Eye (tissue), 1 donor: ENCODE data around the gene SLC2A2.
A peak's percentile ranks its signal among the peaks of the same experiment; 100 is the strongest.

Source experiments
- DNase-seq: peaks from one replicate; pipeline ENCODE4 v3.0.0-alpha.2; 2015

SLC2A2 gene

DNA sequence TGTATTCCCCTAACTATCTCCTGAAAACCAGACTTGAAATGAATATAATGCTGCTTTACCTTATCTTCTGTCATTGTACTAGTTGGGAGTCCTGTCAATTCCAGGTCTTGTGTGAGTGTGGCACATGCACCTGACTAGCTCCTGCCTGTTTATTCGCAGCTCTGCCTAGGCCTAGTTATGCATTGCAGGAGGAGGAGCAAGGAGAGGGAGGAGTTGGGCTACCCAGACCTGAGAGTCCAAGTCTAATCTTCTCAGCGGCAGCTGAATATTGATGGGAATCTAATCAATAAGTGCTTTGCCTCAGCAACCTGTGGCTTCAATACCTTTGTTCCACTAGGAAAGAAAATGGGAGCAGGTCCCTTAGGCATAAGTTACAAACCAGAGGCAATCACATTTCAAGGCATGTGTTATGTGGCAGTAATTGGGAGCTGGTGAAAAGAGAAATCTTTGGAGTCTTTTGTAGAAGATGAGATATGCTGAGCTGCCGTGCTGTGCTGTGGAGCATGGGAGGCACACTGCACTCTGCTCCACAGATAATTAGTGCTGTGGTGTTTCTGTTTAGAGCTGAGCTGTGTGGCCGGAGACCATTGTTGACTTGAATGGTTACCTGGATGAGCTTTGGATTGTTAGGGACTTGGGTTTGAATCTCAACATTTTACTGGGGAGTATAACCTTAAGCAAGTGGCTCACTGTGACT lies at the start of gene SLC2A2:
Gene SLC2A2 (minus strand): TSS at position 124 of the 697 bp plus-strand sequence. CDS start 50 bp downstream, at position 74.
- DNase-seq = peak; percentile 21

DNA sequence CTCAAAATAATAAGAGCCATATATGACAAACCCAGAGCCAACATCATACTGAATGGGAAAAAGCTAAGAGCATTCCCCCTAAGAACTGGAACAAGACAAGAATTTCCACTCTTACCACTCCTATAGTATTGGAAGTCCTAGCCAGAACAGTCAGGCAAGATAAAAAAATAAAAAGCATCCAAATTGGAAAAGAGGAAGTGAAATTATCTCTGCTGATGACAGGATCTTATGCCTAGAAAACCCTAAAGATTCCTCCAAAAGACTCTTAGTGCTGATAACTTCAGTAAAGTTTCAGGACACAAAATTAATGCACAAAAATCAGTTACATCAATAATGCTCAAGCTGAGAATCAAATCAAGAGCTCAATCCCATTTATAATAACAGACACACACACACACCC lies 45.9 kb upstream of the SLC2A2 start:
- DNase-seq = no peak

DNA sequence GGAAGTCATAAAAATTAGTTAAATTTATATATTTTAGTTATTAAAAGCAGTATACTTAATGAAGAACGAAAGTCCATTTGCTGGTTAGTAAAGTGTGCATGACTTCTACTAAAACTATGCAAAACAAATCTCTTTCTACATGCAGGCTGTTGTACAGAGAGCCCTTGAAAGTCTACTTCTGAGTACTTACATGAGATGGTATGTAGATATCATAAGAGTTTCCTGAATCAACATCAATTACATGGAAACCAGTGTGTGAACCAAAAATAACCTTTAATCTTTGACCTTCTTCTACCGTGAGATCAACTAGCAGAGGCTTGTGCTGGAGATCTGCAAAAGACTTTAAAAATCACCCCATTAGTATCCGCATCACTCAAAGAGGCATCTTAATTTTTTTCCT lies 42.1 kb upstream of the SLC2A2 start:
- no peak for DNase-seq

DNA sequence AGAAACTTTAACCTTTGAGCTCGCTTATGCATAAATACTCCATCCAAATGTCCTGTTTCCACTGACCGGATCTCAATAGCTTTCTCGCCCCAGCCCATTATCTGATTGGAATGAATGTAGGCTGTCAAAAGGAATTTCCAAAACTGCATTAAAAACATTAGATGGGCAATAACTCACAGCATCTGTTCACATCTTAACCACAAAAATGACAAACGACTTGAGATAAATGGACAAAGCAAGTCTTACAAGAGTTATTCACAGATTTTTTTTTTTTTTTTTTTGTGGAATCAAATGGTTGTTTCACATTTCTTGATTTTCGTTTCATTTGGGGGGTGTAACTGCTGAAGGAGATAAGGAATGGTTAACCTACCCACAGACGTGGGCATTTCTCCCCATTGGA lies 39.7 kb upstream of the SLC2A2 start:
- no peak for DNase-seq

DNA sequence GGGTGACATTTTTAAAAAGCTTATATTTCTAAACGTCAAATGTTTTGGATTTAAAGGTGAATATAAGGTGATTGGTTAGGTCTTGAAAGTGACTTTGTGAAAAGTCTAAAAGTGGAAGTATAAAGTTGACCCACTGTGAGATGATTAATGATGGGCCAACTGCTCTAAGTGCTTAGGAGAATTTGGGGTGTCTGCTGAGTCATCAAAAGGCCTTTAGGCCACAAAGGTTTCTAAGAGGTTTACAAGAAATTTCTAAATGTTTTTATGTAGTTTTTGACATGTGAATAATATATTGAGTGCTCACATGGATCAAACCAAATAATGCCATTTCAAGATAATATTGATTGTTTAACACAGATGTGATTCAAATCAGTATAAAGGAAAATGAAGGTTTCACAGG lies 39.2 kb upstream of the SLC2A2 start:
- no peak for DNase-seq

DNA sequence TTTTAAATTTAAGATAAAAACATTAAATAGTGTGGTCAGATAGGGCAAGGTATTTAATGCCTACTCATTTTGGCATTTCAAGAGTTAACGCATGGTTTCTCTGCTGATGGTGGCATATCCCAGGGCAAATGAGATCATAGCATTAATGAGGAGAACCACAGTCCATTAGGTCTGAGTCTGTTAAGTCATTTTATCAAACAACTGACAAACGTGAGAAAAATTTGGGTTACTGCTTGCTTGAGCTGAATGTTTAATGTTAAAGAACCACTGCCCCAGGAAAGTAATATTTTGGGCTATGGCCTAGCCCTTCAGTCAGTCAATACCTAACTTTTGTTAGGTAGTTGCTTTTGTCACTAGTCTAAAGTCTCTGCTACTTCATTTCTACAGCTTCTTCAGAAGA lies 37.9 kb upstream of the SLC2A2 start:
- DNase-seq = no peak

DNA sequence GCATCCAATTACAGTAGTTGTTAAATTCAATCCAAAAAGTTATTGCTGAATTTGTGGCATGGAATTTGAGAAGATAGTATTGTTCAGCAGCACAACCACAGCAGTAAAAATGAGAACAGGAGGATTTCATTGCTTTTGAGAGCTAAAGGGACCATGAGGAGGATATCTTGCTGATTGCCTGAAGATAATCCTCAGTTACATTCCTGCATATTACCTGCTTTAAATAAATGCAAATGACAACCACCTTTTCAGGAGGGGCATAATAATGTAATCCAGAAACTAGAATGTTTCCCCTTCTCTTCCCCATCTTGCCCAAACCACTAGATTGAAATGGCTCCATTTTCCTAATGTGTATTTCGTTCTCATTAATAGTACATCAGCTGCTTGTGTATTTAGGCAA lies 35.2 kb upstream of the SLC2A2 start:
- DNase-seq = no peak

DNA sequence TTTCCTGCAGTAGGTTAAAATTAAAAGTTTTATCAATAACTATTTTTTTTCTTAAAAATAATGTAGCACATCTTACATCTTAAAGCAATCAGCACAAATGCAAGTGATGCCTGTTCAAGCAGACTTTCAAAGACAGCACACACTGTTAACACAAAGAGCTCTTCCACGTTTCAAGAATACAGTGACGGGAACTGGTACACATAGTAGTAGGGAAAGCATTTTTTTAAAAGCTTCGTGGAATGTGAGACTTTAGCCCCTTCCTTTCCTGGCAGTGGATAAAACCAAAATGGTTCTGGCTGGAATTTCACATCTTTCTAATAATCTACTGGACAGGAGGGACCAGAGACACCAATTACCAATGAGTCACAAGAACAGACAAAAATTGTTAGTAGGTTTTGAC lies 33.5 kb upstream of the SLC2A2 start:
- no peak for DNase-seq

DNA sequence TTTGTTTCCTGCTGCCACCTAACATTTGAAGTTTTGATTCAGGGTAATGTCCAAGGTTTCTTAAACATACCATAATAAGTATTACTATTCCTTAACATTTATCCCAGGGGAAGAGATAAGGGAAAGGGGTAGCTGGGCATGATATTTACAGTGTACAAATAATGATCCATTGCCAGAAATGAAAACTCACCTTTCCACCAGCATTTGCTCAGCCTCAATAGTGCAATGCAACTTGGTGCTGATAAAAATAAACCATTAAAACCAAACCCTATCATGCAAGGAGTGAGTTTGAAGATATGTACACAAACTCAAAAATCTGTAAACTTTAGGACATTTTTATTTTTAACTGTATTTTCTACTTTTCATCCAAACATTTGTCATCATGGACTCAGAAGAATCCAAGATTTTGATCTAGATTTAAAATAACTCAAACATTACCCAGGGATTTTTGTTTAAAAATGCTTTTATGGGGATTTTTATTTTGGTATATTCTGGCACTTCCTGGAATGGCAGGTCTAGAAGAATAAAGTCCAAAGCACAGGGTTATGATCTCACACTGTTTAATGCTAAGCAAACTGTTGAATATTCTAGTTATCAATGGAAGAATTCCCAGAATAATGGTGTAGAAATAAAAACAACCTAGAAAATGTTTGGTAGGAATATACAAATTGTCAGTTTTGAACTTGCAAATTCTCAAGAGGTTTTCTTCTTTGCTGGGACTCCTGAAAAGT lies 32.5 kb upstream of the SLC2A2 start:
- DNase-seq = no peak

DNA sequence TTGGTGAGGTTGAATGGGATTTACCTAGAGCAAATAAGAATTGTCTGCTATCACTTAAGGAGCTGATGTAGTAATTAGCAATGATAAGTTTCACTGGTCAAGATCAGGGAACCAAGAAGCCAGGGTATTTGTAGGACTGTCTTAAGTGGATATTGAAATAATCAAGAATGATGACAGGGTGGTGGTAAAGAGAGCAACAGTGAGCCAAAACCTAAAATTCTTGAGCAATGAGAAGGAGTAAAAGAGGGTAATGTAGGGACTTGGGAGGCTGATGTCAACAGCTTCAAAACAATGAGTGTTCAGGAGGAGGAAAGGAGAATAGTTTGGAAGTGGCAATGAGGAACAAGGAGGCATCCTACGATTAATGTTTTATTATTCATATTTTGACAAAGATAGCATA lies 31.5 kb upstream of the SLC2A2 start:
- no peak for DNase-seq

DNA sequence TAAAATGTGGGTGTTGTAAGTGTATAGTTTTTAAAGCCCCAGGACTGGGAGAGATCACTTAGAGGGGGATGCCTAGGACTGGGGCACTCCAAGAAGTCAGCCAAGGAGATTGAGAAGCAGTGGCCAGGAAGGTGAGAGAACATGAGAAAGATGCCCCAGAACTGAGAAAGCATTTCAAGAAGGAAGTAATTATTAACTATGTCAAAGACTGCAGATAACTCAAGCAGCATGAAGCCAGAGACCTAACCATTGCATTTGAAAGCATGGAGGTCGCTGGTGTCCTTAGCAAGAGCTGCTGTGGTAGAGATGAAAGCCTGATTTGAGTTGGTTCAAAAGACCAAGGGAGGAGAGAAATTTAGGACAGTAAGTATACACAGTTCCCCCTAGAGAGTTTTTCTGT lies 30.6 kb upstream of the SLC2A2 start:
- no peak for DNase-seq

DNA sequence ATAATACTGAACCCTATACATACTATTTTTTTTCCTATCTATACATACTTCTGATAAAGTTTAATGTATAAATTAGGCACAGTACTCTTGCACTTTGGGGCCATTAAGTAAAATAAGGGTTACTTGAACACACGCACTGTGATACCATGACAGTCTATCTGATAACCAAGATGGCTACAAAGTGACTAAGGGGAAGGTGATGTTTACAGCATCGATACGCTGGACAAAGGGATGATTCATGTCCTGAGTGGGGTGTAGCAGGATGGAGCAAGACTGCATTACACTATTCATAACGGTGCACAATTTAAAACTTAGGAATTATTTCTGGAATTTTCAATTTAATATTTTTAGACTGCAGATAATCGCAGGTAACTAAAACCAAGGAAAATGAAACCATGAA lies 30.0 kb upstream of the SLC2A2 start:
- DNase-seq = no peak

DNA sequence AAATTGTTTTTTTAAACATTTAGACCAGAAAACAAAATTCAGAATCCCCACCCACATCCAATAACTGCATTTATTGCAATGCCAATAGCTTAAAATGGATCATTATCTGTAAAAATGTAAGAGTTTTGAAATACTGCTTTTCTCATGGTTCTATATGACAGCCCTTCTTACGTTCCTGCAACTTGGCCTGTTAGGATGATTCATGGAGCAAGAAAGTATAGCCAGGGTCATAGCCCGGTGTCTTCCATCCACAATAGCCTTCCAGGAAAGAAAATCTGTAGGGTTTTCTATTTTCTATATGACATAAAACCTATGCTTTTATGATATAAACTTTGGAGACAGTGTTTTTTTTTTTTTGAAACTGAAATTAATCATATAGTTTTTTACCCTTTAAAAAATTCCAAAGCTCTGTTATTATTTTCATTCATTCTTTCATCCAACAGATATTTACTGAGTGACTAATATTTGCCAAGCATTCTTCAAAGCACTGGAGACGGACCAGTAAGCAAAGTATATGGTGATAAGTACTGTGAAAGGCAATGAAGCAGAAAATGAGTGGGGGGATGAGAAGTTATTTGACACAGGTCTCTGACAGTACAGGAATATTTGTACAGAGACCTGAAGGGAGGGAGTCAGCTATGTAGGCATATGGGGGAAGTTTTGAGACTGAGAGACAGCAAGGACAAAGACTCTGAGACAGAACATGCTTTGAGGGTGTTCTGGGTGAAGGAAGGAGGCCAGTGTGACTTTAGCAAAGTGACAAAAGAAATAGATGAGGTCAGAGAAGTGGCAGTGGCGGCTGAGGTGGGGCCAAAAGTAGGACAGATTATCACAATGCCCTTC lies 29.0 kb upstream of the SLC2A2 start:
- DNase-seq = no peak

DNA sequence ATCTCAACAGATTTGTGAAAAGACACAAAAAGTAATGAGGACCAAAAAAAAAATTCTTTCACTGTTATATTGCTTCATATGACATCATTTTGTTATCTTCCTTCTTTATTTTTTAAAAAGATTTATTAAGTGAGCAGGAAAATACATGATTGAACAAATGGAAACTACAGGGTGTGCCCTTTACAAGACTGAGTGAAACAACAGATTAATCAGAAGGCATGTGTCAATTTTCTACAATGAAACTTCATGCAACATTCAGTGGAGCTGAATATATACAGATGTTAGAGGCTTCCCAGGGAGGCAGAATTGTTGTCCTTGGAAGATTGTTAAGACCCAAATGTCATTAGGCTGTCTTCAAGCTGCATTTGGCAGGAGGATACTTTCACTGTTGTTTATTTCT lies 28.4 kb upstream of the SLC2A2 start:
- DNase-seq = no peak

DNA sequence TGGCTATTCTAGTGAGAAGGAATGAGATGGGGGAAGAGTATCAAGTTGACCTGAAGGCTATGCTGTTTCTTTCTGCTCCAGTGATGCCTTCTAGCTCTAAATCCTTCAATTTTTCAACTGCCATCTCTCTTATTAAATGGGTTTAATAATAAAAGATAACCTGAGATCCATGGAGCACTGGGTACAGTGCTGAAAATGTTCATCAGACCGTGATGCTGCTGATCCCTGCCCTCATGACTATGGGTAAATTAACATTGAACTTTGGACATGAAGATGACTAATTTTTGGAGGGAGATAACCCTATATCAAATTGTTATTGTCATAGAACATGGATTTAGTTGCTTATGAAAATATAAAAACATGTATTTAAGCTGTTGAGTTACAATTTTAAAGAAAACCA lies 27.7 kb upstream of the SLC2A2 start:
- no peak for DNase-seq

DNA sequence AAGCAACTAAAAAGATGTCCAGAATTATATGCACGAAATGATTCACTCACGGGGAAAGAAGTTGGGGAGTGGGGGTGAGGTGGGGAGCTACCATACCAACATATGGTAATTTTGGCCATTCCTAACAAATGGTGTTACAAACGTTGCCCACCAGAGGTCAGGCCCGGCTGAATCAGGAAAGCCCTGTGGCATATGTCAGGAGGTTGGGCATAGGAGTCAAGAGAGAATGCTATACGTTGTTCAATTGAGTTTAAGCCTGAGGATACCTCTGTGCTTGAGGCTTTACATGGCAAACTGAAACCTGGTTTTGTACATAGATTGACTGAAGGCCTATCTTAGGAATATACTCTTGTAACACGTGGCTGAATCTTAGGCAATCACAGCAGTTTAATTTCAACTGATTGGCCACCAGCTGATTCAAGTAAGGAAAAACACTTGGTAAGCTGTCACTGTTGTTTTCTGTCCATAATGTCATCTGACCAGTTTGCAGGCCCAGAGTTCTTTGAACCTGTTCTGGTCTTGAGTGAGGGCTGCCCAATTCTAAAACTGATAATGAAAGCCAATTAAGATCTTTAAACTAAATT lies 23.4 kb upstream of the SLC2A2 start:
- DNase-seq = peak; percentile 73

DNA sequence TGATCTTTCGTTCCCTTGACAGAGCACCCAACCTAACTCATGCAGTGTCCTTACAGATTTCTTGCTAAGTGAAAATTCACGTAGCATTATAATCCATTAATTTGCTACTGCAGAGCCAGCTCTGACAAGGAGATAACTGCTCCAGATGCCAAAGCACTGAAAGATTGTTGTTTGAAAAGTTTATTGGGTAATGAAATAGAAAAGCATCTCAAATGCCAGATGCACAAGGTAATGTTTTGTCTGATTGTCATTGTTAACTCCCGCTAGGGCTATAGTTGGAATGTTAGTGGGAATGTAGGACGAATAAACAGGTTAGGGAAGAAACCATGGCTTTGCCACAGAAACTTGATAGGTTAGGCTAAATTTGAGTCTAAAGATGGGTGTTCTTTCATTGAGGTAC lies 20.2 kb upstream of the SLC2A2 start:
- DNase-seq = no peak

DNA sequence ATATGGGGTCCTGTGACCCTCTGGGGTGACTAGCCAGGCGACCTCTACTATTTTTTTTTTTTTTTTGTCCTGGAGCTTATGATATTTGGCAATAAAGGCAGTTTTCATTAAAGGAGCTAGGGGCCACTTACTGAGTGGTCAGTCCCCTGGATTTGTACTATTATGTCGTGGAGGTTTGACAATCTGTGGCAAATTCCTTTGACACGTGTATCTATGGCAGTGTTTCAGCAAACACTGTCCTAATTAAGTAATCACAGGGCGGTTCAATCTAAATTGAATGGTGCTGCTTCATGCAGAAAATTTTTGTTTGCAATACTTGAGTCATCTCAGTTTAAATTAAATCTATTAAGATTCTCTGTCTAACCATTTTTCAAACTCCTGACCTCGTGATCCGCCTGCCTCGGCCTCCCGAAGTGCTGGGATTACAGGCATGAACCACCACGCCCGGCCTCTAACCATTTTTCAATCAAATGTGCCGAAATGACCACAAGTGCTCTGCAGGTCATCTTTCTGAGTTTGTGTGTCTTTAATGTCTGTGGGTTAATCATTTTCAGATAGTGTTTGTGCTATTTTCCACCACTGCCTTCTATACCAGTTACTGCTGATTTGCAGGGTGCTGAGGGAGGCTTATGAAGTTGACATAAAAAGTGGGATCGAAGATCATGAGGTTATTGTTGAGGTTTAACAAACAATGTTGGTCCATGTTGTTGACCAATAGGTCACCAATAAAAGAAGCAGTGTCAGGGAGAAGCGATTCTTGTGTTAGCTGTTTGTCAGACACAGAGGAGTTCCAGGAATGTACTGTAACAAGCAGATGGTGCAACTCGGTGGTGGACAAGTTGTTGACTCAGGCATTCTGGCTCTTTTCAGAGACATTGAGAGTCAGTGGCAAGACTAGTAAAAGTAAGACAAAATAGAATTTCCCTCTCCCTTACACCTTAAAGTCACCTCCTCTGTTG lies 18.6 kb upstream of the SLC2A2 start:
- DNase-seq = peak; percentile 36

DNA sequence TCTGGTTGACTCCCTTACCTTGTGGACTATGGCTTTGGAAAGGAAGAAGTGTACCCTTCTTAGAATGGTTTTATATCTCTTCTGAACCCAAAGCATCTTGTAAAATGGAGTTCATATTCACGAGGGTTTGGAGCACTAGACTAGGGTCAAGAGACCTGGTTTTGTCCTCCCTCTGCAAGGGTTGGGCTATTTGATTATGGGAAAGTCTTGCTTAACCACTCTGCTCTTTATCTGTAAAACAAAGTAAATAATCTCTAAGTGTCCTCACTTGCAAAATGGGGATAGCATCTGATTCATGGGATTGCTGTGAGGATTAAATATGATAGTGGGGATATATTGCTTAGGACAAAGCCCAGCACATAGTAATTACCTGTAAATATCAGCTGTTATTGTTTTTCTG lies 17.9 kb upstream of the SLC2A2 start:
- DNase-seq = no peak

DNA sequence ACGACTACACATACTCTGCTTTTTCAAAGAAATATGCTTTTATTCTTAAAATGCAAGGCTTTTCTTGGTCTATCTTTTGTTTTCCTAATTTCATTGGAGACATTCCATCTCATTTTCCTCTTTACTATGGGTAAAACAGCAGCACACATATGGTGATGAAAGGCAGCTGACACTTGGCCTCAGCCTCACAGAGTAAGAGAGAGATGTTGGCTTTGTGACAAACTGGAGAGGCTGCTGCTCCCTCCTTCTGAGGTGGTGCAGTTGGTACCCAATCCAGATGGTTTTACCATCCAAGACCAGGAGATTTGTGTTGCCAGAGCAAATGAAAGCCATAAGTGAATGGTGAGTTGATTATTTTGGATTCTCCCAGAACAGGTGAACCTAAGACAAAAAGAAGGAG lies 13.2 kb upstream of the SLC2A2 start:
- no peak for DNase-seq

DNA sequence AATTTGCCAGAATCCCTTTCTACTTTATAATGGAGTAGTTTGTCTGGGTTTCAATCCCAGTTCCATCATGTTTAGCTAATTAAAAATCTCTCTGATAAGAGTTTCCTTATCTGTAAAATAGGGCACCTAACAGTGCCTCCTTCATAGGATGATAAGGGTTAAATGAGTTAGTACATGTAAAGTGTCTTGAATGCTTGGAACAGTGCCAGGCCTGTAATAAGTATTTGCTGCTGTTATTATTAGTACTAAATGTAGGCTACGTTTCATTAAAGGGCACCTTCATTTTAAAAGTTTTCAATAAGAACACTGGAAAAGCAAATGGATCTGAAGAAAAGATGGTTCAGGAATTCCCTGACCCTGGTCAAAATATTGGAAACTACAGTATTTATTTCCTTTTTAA lies 11.8 kb upstream of the SLC2A2 start:
- no peak for DNase-seq

DNA sequence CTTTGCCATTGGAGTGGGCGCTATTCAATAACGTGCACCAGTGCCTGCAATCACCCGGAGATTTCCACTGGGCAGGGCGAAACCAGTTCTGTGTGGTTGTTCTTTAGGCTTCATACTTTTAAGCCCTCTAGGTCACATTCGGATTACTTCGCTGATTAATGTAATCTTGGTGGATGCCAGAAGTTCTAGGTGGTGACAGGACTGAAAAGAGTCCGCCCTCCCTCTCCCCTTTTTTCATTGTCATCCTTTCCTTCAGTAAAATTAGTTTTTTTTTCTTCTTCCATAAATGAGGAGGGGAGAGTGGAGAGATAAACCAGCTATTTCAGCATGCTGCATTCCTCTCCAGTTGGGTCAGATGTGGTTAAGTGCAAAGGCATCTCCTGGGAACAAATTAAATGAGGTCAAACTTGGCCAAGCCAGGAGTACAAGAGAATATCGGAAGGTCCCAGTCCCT lies 2.3 kb upstream of the SLC2A2 start:
- peak; percentile 32 for DNase-seq
